Kidney tubule cell (primary cell): ENCODE data around the gene E2F4.
A peak's percentile ranks its signal among the peaks of the same experiment; 100 is the strongest.

Experiments used
- DNase-seq: peaks from one replicate; pipeline ENCODE4 v3.0.0-alpha.2; 2018; ENCODE audit warnings: low spot score

The E2F4 gene

GRCh38 chr16:67173808-67174705 lies 17.9 kb upstream of the E2F4 start:
- DNase-seq, result peak; percentile 94

- DNase-seq, result no peak
Measured at GRCh38 chr16:67174706-67175231, 17.2 kb upstream of the E2F4 start.

- no peak for DNase-seq
Measured at GRCh38 chr16:67176662-67177061, 15.3 kb upstream of the E2F4 start.

- peak; percentile 91 for DNase-seq
Measured at GRCh38 chr16:67177743-67178699, 13.9 kb upstream of the E2F4 start.

GRCh38 chr16:67179421-67180080 lies 12.4 kb upstream of the E2F4 start:
- DNase-seq, result no peak

- no peak for DNase-seq
Measured at GRCh38 chr16:67180166-67180565, 11.8 kb upstream of the E2F4 start.

GRCh38 chr16:67181346-67181745 lies 10.6 kb upstream of the E2F4 start:
- peak; percentile 52 for DNase-seq

- DNase-seq, result no peak
Measured at GRCh38 chr16:67182288-67182687, 9.7 kb upstream of the E2F4 start.

GRCh38 chr16:67183284-67183626 lies 8.7 kb upstream of the E2F4 start:
- no peak for DNase-seq

GRCh38 chr16:67183627-67184452 lies 8.1 kb upstream of the E2F4 start, which contains the start of gene MATCAP1:
TSS of gene MATCAP1 (minus strand) at chr16:67183963. CDS start at chr16:67180610, 3,353 bp downstream.
- peak; percentile 98 for DNase-seq

GRCh38 chr16:67184453-67184994 lies 7.4 kb upstream of the E2F4 start:
- no peak for DNase-seq

- DNase-seq, result peak; percentile 90
Measured at GRCh38 chr16:67184995-67185650, 6.8 kb upstream of the E2F4 start.

GRCh38 chr16:67185651-67186134 lies 6.3 kb upstream of the E2F4 start:
- no peak for DNase-seq

GRCh38 chr16:67186550-67186950 lies 5.4 kb upstream of the E2F4 start:
- peak; percentile 93 for DNase-seq

GRCh38 chr16:67187175-67187890 lies 4.6 kb upstream of the E2F4 start:
- DNase-seq, result no peak

GRCh38 chr16:67188323-67188722 lies 3.6 kb upstream of the E2F4 start:
- DNase-seq, result no peak

- no peak for DNase-seq
Measured at GRCh38 chr16:67188798-67189197, 3.2 kb upstream of the E2F4 start.

GRCh38 chr16:67190041-67190440 lies 1.9 kb upstream of the E2F4 start, which contains the start of gene EXOC3L1:
TSS of gene EXOC3L1 (minus strand) at chr16:67190136. CDS start at chr16:67189676, 460 bp downstream.
- no peak for DNase-seq
